ENCODE results near the gene PILRB. TPM values are rescaled to one million over a fixed set of nuclear protein-coding genes. Genes with fewer than 3 reads are reported as not detected.
A peak's percentile ranks its signal among the peaks of the same experiment; 100 is the strongest.
"Not testable (repeated sequence)": the region's sequence is repeated elsewhere in the genome, so short reads cannot be mapped to it uniquely, and the experiment has no call there.

The PILRB gene
- total RNA-seq, 1 experiment from 2014 or later, result 50.1 TPM

DNA sequence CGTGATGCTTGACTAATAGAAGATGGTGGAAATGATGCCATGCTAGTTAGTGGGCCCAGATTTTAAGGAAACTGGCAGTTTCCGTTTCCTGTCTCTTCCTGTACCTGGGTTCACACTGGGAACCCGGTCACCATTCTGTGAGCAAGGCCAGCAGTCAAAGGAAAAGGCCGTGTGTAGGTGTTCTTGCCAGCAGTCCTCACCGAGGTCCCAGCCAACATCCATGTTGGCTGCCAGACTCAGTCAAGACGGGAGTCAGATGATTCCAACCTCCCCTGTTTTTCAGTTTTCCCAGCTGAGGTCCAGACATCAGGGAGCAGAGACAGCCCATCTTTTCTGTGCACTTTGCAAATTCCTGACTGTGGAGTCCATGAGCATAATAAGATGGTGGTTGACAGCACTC lies 15.2 kb upstream of the PILRB start:
- Histone ChIP-seq H2AK5ac (ENCODE audit: insufficient read length, low read length) (no peak overlapping the region), H3K79me2 (ENCODE audit: insufficient read depth, low read length) (no peaks in the 10 kb centered on the region), H3K27me3 (ENCODE audit: insufficient read depth, low read length) (no peaks in the 10 kb centered on the region), H2BK20ac (ENCODE audit: low read depth, low read length, poor library complexity, severe bottlenecking) (no peak overlapping the region), H3K18ac (ENCODE audit: insufficient read length, low read depth, low read length) (no peak overlapping the region), H2BK5ac (ENCODE audit: insufficient read length, low read length) (no peak overlapping the region), H3K56ac (ENCODE audit: insufficient read length, low read depth, low read length) (no peak overlapping the region), H2AFZ (ENCODE audit: low read length) (no peak overlapping the region), H2BK120ac (ENCODE audit: low read depth, low read length, poor library complexity, severe bottlenecking) (no peak overlapping the region), H4K8ac (replicated peaks; ENCODE audit: insufficient read length, low read depth, low read length) (no peak overlapping the region), H3K14ac (ENCODE audit: insufficient read depth, low read length) (no peak overlapping the region), H3K4me1 (ENCODE audit: insufficient read depth, low read length) (no peaks in the 10 kb centered on the region), H4K91ac (ENCODE audit: insufficient read length, low read depth, low read length) (no peak overlapping the region), H3K4me2 (ENCODE audit: insufficient read depth, insufficient read length, low read length) (no peak overlapping the region), H3K4ac (ENCODE audit: low read depth, low read length) (no peak overlapping the region), H2BK15ac (ENCODE audit: low read depth, low read length) (no peak overlapping the region), H3K9ac (ENCODE audit: extremely low read depth, insufficient read length, low read length) (no peak overlapping the region), H3K23ac (ENCODE audit: insufficient read length, low read depth, low read length) (no peak overlapping the region), H4K20me1 (ENCODE audit: control insufficient read depth, insufficient read depth, insufficient read length) (no peaks in the 10 kb centered on the region), H3K23me2 (ENCODE audit: insufficient read length, low read depth, low read length, poor library complexity, severe bottlenecking) (no peaks in the 10 kb centered on the region), H2BK12ac (ENCODE audit: insufficient read length, low read depth, low read length) (no peak overlapping the region), H3K9me3 (ENCODE audit: control insufficient read depth, low read depth, low read length) (no peaks in the 10 kb centered on the region), H4K5ac (ENCODE audit: insufficient read length, low read depth, low read length) (no peak overlapping the region), H3T11ph (ENCODE audit: low read length) (no peak overlapping the region), H3K27ac (ENCODE audit: insufficient read length, low read depth, low read length) (no peak overlapping the region), H3K79me1 (ENCODE audit: insufficient read depth, low read depth, low read length, poor library complexity, severe bottlenecking) (no peaks in the 10 kb centered on the region)
- Mint-ChIP-seq H3K27me3 (ENCODE audit: low read depth) (no peaks in the 10 kb centered on the region), H3K27ac (0 out of 7 replicates have a peak overlapping the region, but pooled peaks of 1 of the 3 experiments have one; percentile 44), H3K9me3 (no peaks in the 10 kb centered on the region), H3K36me3 (ENCODE audit: insufficient read depth in 1 of 3, low read depth in 3 of 3) (peaks cover 42 to 79% (median 68%) of the 10 kb centered on the region in 3 experiments), H3K4me3 (no peak overlapping the region), H3K4me1 (peaks cover 5 to 9% of the 10 kb centered on the region in 2 experiments; a peak in 3 of 4 replicates)
- no peak for DNase-seq
- TF ChIP-seq CTCF (conservative IDR thresholded peaks at IDR 0.05), result no peak
- WGBS (ENCODE audit: extremely low coverage, insufficient read length, low lambda C conversion rate), result no CpG with 5 or more reads among the region's 6 CpGs

GRCh38 chr7:100344124-100344559 lies 13.8 kb upstream of the PILRB start:
- H4K8ac ChIP-seq (replicated peaks; ENCODE audit: insufficient read length, low read depth, low read length); H2BK15ac ChIP-seq (ENCODE audit: low read depth, low read length); H2BK5ac ChIP-seq (ENCODE audit: insufficient read length, low read length); H3K27me3 Mint-ChIP-seq (ENCODE audit: low read depth); H3K9me3 ChIP-seq (ENCODE audit: control insufficient read depth, low read depth, low read length); H2BK120ac ChIP-seq (ENCODE audit: low read depth, low read length, poor library complexity, severe bottlenecking); H3K79me2 ChIP-seq (ENCODE audit: insufficient read depth, low read length); H3K56ac ChIP-seq (ENCODE audit: insufficient read length, low read depth, low read length); H3K14ac ChIP-seq (ENCODE audit: insufficient read depth, low read length); H2AK5ac ChIP-seq (ENCODE audit: insufficient read length, low read length); H2BK20ac ChIP-seq (ENCODE audit: low read depth, low read length, poor library complexity, severe bottlenecking); H4K5ac ChIP-seq (ENCODE audit: insufficient read length, low read depth, low read length); H3K9ac ChIP-seq (ENCODE audit: extremely low read depth, insufficient read length, low read length); H3K4me2 ChIP-seq (ENCODE audit: insufficient read depth, insufficient read length, low read length); H3K4me1 Mint-ChIP-seq; H3K18ac ChIP-seq (ENCODE audit: insufficient read length, low read depth, low read length); H3K4me3 Mint-ChIP-seq; H3K79me1 ChIP-seq (ENCODE audit: insufficient read depth, low read depth, low read length, poor library complexity, severe bottlenecking); H3K4ac ChIP-seq (ENCODE audit: low read depth, low read length); H3T11ph ChIP-seq (ENCODE audit: low read length); H3K9me3 Mint-ChIP-seq; H3K23me2 ChIP-seq (ENCODE audit: insufficient read length, low read depth, low read length, poor library complexity, severe bottlenecking); H4K91ac ChIP-seq (ENCODE audit: insufficient read length, low read depth, low read length); H3K27me3 ChIP-seq (ENCODE audit: insufficient read depth, low read length); H2AFZ ChIP-seq (ENCODE audit: low read length); H3K4me1 ChIP-seq (ENCODE audit: insufficient read depth, low read length); H3K27ac ChIP-seq (ENCODE audit: insufficient read length, low read depth, low read length); H3K23ac ChIP-seq (ENCODE audit: insufficient read length, low read depth, low read length); H4K20me1 ChIP-seq (ENCODE audit: control insufficient read depth, insufficient read depth, insufficient read length); H2BK12ac ChIP-seq (ENCODE audit: insufficient read length, low read depth, low read length): not testable (repeated sequence)
- DNase-seq, result peak; percentile 27
- H3K27ac Mint-ChIP-seq, result peak overlapping the region in 2 of 3 experiments; percentile 63 to 81; a peak in 2 of 7 replicates
- peaks cover 40 to 79% (median 68%) of the 10 kb centered on the region in 3 experiments for H3K36me3 Mint-ChIP-seq (ENCODE audit: insufficient read depth in 1 of 3, low read depth in 3 of 3)
- no CpG with 5 or more reads among the region's 4 CpGs for WGBS (ENCODE audit: extremely low coverage, insufficient read length, low lambda C conversion rate)

Measured in H9 (cell line).